HG03108 (cell line): ENCODE results near the gene TAS2R10.
"Not testable (repeated sequence)": the region's sequence is repeated elsewhere in the genome, so short reads cannot be mapped to it uniquely, and the experiment has no call there.

Experiments
- ATAC-seq: cut with Tn5 transposase; IDR thresholded peaks from one replicate; pipeline ENCODE4 v1.9.1; 2021; ENCODE audit warnings: moderate library complexity; ENCODE audit not compliant: unreplicated experiment

The TAS2R10 gene

GRCh38 chr12:10826258-10826657 is at the start of gene TAS2R10:
Gene TAS2R10 (minus strand): TSS chr12:10826358. CDS start chr12:10826269, 89 bp downstream.
- ATAC-seq: no peak

- ATAC-seq: no peak
Observed at GRCh38 chr12:10873378-10873777, 47.2 kb upstream of the TAS2R10 start.

GRCh38 chr12:10867381-10867780 is 41.2 kb upstream of the TAS2R10 start:
- no peak for ATAC-seq

- ATAC-seq: no peak
Observed at GRCh38 chr12:10863512-10864218, 37.5 kb upstream of the TAS2R10 start.

GRCh38 chr12:10861366-10861765 is 35.2 kb upstream of the TAS2R10 start:
- ATAC-seq: no peak

- ATAC-seq: no peak
Observed at GRCh38 chr12:10855807-10856206, 29.6 kb upstream of the TAS2R10 start.

GRCh38 chr12:10853776-10854175 is 27.6 kb upstream of the TAS2R10 start:
- no peak for ATAC-seq

GRCh38 chr12:10851243-10851858 is 25.2 kb upstream of the TAS2R10 start:
- ATAC-seq: no peak

- no peak for ATAC-seq
Observed at GRCh38 chr12:10849425-10849878, 23.3 kb upstream of the TAS2R10 start, which contains the start of gene PRR4. Gene PRR4 (minus strand): TSS chr12:10849475. CDS start chr12:10849437, 38 bp downstream.

- no peak for ATAC-seq
Observed at GRCh38 chr12:10847744-10848143, 21.6 kb upstream of the TAS2R10 start.

GRCh38 chr12:10842862-10843261 is 16.7 kb upstream of the TAS2R10 start:
- ATAC-seq: no peak

GRCh38 chr12:10838461-10838860 is 12.3 kb upstream of the TAS2R10 start:
- ATAC-seq: no peak

GRCh38 chr12:10829994-10830393 is 3.8 kb upstream of the TAS2R10 start:
- no peak for ATAC-seq

- no peak for ATAC-seq
Observed at GRCh38 chr12:10824957-10825356, 1.2 kb downstream of the TAS2R10 start.

GRCh38 chr12:10811883-10812536 is 14.1 kb downstream of the TAS2R10 start:
- ATAC-seq: no peak

GRCh38 chr12:10810068-10810467 is 16.1 kb downstream of the TAS2R10 start, which contains the start of gene TAS2R9:
Gene TAS2R9 (minus strand): TSS chr12:10810168. CDS start chr12:10810075, 93 bp downstream.
- no peak for ATAC-seq

- ATAC-seq: no peak
Observed at GRCh38 chr12:10807186-10807585, 19.0 kb downstream of the TAS2R10 start, which contains the start of gene TAS2R8. Gene TAS2R8 (minus strand): TSS chr12:10807286. CDS start chr12:10806980, 306 bp downstream.

- no peak for ATAC-seq
Observed at GRCh38 chr12:10802587-10802986, 23.6 kb downstream of the TAS2R10 start, which contains the start of gene TAS2R7. Gene TAS2R7 (minus strand): TSS chr12:10802627. CDS start chr12:10802570, 57 bp downstream.

- ATAC-seq: no peak
Observed at GRCh38 chr12:10801741-10802140, 24.4 kb downstream of the TAS2R10 start.

GRCh38 chr12:10794222-10794621 is 31.9 kb downstream of the TAS2R10 start:
- no peak for ATAC-seq

GRCh38 chr12:10791769-10792168 is 34.4 kb downstream of the TAS2R10 start:
- not testable (repeated sequence) for ATAC-seq
